HL-60/S4 (cell line): ENCODE data around the gene TMEM141.
"Not testable (repeated sequence)": the region's sequence is repeated elsewhere in the genome, so short reads cannot be mapped to it uniquely, and the experiment has no call there.

Experiments used
- in situ Hi-C: fragments of 300-500 bp; cut with MboI; formaldehyde crosslinking; loops from 2 replicates; pipeline ENCODE4 v1.14.3; 2022; ENCODE audit warnings: low sequenced_read_pairs

Gene TMEM141

DNA sequence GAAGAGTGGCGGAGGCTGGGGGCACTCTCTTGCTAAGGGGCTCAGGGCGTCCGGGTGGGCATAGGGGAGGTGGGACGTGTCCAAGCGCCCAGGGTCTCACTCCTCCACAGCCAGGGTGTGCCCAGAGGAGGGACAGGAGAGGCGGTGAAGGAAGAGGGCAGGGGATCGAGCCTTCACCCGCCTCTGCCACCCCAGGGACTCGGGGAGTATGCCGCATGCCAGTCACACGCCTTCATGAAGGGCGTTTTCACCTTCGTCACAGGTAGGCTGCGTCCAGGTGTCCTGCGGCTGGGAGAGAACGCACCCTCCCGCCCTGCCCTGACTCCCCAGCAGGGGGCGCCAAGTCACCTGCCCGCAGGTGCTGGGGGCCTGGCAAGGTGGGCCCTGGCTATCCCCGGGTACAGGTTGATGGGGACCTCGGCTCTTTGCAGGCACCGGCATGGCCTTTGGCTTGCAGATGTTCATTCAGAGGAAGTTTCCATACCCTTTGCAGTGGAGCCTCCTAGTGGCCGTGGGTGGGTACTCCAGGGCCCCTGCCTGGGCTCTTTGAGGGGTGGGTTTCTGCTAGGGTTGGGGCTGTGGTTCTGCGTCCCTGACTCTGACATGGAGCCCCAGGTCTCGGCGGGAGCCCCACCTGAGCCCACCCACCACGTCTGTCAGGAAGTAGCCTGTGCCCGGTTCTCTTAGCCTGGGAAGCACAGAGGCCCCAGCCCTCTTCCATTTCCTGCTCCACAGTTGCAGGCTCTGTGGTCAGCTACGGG lies 552 bp downstream of the TMEM141 start:
- in situ Hi-C loops, result loop anchor here (25.0 kb wide), 2 partner anchors 246 to 421 kb away; partner anchors contain the start of genes ABCA2, FUT7, NDOR1 and NPDC1

DNA sequence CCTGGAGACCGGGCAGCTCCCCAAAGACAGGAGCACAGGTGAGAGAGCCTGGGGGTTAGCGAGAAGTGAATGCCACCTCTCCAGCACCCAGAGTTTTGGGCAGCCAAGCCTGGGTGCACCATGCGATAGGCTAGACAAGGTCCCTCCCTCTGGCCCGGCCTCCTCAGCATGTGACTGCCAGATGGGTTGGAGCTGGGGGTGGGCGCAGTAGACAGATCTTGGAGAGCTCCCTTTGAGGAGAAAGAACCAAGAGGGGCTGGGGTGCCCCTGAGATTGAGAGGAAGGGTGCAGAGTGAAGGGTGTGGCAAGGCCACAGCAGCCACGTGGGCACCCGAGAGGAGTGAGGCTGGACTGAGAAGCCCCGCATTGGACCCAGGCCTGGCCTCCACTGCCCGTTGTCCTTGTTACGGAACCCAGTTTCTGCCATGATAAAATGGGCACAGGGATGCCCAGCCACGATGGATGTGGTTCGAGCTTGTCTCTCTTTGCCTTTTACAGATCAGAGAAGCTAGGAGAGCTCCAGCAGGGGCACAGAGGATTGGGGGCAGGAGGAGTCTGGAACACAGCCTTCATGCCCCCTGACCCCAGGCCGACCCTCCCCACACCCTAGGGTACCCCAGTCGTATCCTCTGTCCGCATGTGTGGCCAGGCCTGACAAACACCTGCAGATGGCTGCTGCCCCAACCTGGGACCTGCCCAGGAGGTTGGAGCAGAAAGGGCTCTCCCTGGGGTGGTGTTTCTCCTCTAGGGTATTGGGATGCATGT lies 1.4 kb downstream of the TMEM141 start:
- in situ Hi-C loops, result loop anchor here (25.0 kb wide), 2 partner anchors 245 to 420 kb away; partner anchors contain the start of genes ABCA2, FUT7, NDOR1 and NPDC1

DNA sequence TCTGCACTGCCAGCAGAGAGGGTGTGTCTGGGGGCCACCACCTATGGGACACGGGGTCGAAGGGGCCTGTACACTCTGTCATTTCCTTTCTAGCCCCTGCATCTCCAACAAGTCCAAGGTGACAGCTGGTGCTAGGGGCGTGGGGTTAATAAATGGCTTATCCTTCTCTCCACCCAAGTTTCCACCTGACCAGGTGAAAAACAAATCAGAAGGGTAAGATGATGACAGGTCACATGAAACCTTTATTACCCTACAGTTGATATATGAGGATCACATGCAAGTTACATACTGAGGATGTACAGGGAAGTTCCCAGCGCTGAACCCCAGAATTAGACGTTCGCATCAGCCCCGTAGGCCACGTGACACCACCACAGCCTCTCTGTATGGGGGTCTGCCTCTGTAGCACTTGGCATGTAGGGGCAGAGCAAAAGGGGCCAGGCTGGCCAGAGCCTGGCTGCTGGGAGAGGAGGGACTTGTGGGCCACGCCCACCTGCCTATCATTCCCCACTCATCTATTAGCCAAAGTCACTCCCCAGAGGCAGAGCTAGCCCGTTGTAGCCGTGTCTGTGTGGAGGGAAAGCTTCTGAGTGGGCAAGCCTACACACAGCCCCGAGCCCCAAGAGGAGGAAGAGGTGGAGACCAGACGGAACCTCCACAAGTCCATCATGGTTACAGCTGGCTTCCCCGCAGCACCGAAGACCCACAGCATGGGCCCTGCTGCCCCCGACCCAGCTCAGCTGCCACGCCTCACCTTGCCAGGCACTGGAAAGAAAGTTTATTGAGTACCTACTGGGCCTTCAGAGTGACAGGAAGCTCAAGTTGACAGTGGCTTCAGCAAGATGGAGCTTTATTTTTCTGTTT lies 2.2 kb downstream of the TMEM141 start:
- in situ Hi-C loops, result loop anchor here (25.0 kb wide), 2 partner anchors 244 to 419 kb away; partner anchors contain the start of genes ABCA2, FUT7, NDOR1 and NPDC1

DNA sequence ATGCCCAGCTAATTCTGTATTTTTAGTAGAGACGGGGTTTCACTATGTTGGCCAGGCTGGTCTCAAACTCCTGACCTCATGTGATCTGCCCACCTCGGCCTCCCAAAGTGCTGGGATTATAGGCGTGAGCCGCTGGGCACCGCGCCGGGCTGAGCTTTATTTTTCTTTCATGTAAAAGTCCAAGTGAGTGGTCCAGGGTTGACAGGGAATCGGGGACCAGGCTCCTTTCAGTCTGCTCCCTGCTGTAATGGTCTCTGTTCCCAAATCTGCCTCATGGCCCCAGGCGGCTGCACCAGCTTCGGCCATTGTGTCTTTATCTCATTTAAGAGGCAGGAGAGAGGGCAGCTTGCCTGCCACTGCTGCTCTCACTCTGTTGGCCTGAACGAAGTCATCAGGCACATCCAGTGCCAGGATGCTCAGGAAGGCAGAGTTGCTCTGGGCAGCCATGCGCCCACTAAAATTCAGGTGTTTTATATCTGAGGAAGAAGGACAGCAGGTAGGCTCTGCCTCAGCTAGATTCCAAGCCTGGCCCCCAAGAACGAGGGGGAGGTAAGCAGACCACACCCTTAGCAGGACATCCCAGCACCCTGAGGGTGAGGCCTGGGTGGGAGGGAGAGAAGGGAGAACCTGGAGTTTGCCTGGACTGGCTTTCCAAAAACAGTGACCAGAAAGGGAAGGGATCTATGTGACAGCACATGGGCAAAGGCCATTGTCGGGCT lies 3.3 kb downstream of the TMEM141 start:
- in situ Hi-C loops, result loop anchor here (25.0 kb wide), 2 partner anchors 243 to 418 kb away; partner anchors contain the start of genes ABCA2, FUT7, NDOR1 and NPDC1

DNA sequence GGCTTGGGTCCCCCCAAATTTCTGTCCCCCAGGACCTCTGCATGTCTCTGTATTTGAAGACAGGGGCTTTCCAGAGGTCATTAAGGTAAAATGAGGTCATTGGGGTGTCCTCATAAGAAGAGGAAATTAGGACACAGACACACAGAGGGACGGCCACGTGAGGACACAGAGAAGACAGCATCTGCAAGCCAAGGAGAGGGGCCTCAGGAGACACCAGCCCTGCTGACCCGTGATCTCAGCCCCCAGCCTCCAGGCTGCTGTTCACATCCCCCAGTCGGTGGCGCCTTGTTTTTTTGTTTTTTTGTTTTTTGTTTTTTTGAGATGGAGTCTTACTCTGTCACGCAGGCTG lies 3.8 kb downstream of the TMEM141 start:
- in situ Hi-C loops, result loop anchor here (25.0 kb wide), 2 partner anchors 242 to 417 kb away; partner anchors contain the start of genes ABCA2, FUT7, NDOR1 and NPDC1

DNA sequence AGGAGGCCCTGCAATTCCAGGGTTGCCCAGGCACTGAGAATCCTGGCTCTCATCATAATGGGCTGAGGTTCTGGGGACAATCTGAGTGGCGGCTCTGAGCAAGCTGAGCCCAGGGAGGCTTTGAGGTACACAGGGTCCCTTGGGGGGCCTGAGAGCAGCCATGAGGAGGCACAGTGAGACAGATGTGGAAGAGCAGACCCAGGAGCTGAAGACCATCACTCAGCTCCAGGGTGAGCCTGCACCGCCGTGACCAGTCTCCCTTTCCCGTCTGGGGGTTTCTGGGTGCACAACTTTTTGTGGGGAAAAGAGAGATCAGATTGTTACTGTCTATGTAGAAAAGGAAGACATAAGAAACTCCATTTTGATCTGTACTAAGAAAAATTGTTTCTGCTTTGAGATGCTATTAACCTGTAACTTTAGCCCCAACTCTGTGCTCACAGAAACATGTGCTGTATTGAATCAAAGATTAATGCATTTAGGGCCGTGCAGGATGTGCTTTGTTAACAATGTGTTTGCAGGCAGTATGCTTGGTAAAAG lies 5.2 kb downstream of the TMEM141 start, which contains the start of gene CCDC183:
Gene CCDC183 (plus strand): TSS at position 101 of the 537 bp plus-strand sequence. CDS start 60 bp downstream, at position 161.
- in situ Hi-C loops, result loop anchor here (25.0 kb wide), 2 partner anchors 241 to 416 kb away; partner anchors contain the start of genes ABCA2, FUT7, NDOR1 and NPDC1

DNA sequence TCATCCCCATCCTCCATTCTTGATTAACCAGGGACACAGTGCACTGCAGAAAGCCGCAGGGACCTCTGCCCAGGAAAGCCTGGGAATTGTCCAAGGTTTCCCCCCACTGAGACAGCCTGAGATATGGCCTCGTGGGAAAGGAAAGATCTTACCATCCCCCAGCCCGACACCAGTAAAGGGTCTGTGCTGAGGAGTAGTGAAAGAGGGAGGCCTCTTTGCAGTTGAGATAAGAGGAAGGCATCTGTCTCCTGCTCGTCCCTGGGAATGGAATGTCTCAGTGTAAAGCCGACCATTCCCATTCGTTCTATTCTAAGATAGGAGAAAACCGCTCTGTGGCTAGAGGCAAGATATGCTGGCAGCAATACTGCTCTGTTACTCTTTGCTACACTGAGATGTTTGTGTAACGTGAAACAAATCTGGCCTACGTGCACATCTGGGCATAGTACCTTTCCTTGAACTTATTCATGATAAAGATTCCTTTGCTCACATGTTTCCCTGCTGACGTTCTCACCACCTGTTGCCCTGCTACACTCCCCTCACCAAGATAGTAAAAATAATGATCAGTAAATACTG lies 5.7 kb downstream of the TMEM141 start:
- in situ Hi-C loops, result loop anchor here (25.0 kb wide), 2 partner anchors 240 to 415 kb away; partner anchors contain the start of genes ABCA2, FUT7, NDOR1 and NPDC1

DNA sequence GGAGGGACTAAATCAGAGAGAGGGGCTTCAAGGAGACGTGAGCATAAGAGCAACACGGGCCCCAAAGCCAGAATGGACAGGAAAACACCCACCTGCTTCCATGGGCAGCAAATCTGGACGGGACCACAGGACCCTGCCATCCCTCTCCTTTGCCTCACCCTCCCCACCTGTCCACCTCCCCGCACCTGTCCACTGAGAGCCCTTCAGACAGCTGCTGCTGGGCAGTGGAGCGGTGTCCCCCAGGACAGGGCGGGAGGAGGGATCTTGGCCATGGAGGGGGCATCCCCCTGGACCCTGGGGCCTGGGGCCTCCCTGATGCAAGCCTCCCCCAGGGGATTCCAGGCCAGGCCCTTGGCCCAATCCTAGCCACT lies 7.5 kb downstream of the TMEM141 start:
- in situ Hi-C loops, result loop anchor here (25.0 kb wide), 2 partner anchors 239 to 414 kb away; partner anchors contain the start of genes ABCA2, FUT7, NDOR1 and NPDC1

DNA sequence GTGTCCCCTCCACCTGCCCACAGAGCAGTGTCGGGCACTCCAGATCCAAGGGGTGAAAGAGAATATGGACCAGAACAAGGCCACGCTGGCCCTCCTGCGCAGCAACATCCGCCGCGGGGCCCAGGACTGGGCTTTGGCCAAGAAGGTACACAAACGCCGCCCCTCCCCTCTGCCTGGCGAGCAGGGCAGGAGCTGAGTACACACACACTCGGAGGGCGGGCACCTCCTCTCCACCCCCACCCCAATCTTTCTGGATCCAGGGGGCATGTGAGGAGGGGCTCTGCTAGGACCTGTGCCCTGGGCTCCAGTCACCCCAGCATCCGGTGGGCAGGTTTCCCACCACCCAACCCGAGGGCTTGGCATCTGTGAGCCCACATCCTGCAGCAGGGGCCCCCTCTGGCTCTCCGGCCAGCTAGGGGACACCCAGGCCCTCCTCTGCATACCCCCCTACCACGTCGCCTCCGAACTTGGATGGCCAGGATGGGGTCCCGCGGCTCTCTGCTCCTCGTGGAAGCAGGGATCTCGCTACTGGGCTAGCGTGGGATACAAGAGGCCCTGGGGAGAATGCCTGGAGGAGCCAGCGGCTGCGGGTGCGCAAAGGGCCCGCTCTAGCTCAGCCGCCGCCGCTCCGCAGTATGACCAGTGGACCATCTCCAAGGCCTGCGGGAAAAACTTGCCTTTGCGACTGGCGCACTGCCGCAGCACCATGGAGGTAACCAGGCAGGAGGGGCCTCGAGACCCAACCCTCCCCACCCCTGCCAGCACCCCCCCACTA lies 8.1 kb downstream of the TMEM141 start:
- in situ Hi-C loops, result loop anchor here (25.0 kb wide), 2 partner anchors 238 to 413 kb away; partner anchors contain the start of genes ABCA2, FUT7, NDOR1 and NPDC1

DNA sequence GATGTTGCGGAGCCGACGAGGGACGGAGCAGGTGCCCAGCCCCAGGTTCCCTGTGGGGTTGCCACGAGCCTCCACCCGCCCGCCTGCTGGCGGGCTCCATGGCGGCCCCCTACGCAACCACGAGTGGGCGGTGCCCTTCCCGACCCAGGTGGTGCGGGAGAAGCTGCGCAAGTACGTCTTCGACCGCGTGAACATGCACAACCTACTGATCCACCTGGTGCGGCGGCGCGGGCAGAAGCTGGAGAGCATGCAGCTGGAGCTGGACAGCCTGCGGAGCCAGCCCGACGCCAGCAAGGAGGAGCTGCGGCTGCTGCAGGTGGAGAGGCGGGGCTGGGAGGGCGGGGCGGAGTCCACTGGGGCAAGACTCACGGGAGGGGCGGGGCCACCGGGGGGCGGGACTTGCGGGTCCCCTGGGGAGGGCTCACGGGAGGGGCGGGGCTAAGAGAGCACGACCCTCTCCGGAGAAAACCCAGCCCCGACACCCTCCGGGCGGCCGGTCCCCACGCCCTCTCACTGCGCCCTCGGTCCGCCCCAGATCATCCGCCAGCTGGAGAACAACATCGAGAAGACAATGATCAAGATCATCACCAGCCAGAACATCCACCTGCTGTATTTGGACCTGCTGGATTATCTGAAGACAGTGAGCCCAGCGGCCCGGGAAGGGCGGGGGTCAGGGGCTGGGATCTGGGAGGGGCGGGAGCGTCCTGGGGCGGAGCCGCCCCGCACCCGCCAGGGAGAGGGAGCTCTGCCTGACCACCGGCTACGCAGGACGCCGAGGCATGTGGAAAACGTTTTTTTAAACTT lies 8.9 kb downstream of the TMEM141 start:
- in situ Hi-C loops, result loop anchor here (25.0 kb wide), 2 partner anchors 237 to 412 kb away; partner anchors contain the start of genes ABCA2, FUT7, NDOR1 and NPDC1

DNA sequence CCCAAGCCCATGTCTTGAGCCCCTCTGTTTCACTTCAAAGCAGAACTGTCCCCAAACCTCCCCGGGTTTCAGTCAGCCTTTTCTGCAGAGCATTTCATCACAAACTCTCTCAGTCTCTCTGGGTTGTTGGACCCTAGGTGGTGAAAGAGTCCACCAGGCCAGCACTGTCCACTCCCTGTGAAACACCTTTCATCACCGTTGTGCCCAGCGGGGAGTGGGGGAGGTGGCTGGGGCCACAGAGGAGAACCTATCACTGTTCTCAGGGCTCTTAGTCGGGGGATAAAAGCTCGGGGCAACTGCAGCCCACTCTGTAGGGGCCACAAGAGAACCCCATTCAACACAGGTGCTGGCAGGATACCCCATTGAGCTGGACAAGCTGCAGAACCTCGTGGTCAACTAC lies 11.2 kb downstream of the TMEM141 start:
- in situ Hi-C loops, result no loop called here

DNA sequence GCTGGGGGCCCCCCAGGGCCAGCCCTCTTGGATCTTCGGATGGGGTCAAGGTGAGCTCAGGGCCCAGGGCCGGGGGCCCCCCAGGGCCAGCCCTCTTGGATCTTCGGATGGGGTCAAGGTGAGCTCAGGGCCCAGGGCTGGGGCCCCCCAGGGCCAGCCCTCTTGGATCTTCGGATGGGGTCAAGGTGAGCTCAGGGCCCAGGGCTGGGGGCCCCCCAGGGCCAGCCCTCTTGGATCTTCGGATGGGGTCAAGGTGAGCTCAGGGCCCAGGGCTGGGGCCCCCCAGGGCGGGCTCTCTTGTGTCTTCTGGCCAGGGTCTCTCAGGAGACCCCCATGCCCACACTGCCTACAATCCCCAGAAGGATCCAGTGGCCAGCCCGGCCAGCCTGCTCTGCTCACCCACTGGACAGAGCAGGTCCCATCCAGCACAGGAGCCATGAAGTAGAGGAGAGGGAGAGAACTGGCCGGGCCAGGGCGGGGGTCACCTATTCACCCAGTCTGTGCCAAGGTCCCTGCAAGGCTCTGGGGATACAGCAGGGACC lies 11.9 kb downstream of the TMEM141 start:
- in situ Hi-C loops, result not testable (repeated sequence)

DNA sequence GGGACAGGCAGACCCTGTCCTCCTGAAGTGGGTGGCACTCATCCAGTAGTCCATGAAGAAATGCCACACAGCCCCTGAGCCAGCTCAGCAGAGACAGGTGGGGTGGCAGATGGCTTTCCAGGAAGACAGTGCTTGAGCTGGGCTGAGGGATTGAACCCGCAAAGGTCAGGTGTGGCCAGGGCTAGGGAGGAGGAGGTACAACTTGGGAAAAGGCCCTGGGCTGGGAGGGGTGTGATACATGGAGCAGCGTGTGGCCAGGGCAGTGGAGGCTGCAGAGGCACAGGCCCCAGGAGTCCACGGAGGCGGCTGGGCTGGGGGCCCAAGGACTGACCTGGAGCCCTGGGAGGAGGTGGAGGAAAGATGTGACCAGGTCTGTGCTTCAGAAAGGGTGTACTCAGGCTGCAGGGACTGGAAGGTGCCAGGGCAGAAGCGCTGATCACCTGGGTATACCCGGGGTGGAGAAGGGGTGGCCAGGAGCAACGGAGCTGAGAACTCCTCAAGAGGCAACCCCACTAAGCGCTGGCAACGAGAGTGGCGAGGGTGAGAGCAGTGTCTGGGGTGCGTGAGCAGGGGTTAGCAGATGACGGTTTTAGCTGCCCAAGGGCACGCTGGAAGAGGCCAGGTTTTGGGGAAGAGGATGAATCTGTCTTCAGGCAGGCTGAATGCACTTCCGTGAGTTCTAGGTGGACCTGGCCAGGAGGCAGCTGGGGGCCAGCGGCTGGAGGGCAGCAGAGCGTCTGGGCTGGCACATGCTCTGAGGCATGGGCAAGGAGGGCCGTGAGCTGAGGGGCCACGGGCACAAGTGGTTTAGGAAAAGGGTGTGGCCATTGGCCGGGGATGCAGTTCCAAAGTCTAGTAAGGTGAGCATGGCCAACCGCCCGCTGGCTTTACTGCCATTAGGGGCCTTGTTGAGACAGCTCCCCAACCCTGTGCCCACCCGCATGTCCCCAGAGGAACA lies 12.7 kb downstream of the TMEM141 start:
- in situ Hi-C loops, result no loop called here

DNA sequence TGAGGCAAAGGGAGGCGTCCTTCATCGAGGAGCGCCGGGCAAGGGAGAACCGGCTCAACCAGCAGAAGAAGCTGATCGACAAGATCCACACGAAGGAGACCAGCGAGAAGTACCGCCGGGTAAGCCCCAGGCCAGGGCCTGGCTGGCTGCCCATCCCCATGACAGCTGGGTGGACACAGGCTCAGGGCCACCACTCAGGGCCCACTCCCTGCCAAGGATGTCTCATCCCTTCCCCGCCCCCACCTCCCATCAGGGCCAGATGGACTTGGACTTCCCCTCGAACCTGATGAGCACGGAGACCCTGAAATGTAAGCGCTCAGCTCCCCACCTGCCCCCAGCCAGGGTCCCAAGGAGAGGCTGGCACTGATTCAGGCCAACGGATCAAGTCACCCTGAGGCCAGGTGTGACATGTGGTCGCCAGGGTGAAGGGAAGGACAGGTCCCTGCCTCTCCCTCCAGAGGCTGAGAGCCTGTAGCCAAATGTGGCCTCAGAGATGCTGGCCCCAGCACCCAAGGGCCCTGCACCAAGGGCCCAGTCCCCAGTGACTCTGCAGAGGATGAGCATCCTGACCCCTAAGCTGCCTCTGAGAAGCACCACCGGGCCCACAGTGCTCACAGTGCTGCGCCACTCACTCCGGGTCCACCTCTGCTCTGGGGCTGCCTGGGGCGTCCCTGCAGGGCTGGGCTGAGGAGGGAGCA lies 13.5 kb downstream of the TMEM141 start:
- in situ Hi-C loops, result no loop called here

DNA sequence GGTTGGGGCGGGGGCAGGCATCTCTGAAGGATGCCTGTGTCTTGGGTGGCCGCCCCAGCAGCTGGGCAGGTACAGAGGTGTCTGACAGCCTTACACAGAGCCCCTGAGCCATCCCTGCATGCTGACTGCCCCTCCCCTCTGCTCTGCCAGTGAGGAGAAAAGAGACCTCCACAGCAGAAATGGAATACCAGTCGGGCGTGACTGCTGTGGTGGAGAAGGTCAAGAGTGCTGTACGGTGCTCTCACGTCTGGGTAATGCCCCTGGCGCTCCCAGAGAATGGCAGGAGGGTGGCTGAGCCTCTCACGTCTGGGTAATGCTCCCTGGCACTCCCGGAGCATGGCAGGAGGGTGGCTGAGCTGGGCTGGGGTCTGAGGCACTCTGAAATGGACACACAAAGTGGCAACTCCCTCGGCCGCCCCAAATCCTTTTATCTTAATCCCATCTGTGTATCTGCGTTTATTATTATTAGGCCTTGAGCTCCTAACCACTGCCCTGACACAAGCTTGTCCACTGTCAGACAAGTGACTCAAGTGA lies 14.1 kb downstream of the TMEM141 start:
- in situ Hi-C loops, result no loop called here
